Ramos (cell line): ENCODE results near the gene BICC1.

Experiments
- in situ Hi-C: fragments of 300-500 bp; cut with MboI; formaldehyde crosslinking; loops from one replicate; pipeline ENCODE4 v1.14.3; 2022; ENCODE audit warnings: low sequenced_read_pairs; ENCODE audit not compliant: unreplicated experiment

BICC1 gene

GRCh38 chr10:58555930-58556311 lies 43.2 kb downstream of the BICC1 start:
- in situ Hi-C loops: no loop called here

GRCh38 chr10:58556516-58557165 lies 44.0 kb downstream of the BICC1 start:
- in situ Hi-C loops: no loop called here

GRCh38 chr10:58557714-58558113 lies 45.0 kb downstream of the BICC1 start:
- in situ Hi-C loops: no loop called here

GRCh38 chr10:58560068-58560467 lies 47.4 kb downstream of the BICC1 start:
- in situ Hi-C loops: no loop called here

GRCh38 chr10:58565271-58565670 lies 52.6 kb downstream of the BICC1 start:
- in situ Hi-C loops: no loop called here

GRCh38 chr10:58567652-58568051 lies 55.0 kb downstream of the BICC1 start:
- in situ Hi-C loops: no loop called here

- in situ Hi-C loops: no loop called here
Measured at GRCh38 chr10:58568428-58568935, 55.8 kb downstream of the BICC1 start.

- in situ Hi-C loops: no loop called here
Measured at GRCh38 chr10:58570307-58570723, 57.6 kb downstream of the BICC1 start.

- in situ Hi-C loops: no loop called here
Measured at GRCh38 chr10:58570979-58571378, 58.3 kb downstream of the BICC1 start.

- in situ Hi-C loops: no loop called here
Measured at GRCh38 chr10:58573144-58573543, 60.5 kb downstream of the BICC1 start.

- in situ Hi-C loops: no loop called here
Measured at GRCh38 chr10:58574058-58574457, 61.4 kb downstream of the BICC1 start.

GRCh38 chr10:58575491-58575890 lies 62.8 kb downstream of the BICC1 start:
- in situ Hi-C loops: no loop called here

- in situ Hi-C loops: no loop called here
Measured at GRCh38 chr10:58576751-58577436, 64.2 kb downstream of the BICC1 start.

GRCh38 chr10:58577437-58577777 lies 64.7 kb downstream of the BICC1 start:
- in situ Hi-C loops: no loop called here

- in situ Hi-C loops: no loop called here
Measured at GRCh38 chr10:58578366-58578765, 65.7 kb downstream of the BICC1 start.

- in situ Hi-C loops: no loop called here
Measured at GRCh38 chr10:58579011-58579655, 66.5 kb downstream of the BICC1 start.

- in situ Hi-C loops: no loop called here
Measured at GRCh38 chr10:58582045-58582444, 69.4 kb downstream of the BICC1 start.

- in situ Hi-C loops: no loop called here
Measured at GRCh38 chr10:58585435-58585834, 72.8 kb downstream of the BICC1 start.

GRCh38 chr10:58586282-58587245 lies 73.9 kb downstream of the BICC1 start:
- in situ Hi-C loops: no loop called here

- in situ Hi-C loops: no loop called here
Measured at GRCh38 chr10:58587676-58588075, 75.0 kb downstream of the BICC1 start.
